Measurements from ENCODE around the gene MUC7.

MUC7 gene

GRCh38 chr4:70471897-70472296 is at the start of gene MUC7:
Gene MUC7 (plus strand): TSS chr4:70472197. CDS start chr4:70474022, 1,825 bp downstream.
- TF ChIP-seq CTCF (IDR thresholded peaks at IDR 0.05; ENCODE audit: low read depth, low read length, missing control alignments), result no peak
- no peak for DNase-seq (ENCODE audit: low read depth)
- in situ Hi-C loops (cut with HindIII; ENCODE audit: low sequenced_read_pairs), result no loop called here
- no peak within 1 kb of the TSS for H3K4me3 ChIP-seq (ENCODE audit: low read depth, low read length)

DNA sequence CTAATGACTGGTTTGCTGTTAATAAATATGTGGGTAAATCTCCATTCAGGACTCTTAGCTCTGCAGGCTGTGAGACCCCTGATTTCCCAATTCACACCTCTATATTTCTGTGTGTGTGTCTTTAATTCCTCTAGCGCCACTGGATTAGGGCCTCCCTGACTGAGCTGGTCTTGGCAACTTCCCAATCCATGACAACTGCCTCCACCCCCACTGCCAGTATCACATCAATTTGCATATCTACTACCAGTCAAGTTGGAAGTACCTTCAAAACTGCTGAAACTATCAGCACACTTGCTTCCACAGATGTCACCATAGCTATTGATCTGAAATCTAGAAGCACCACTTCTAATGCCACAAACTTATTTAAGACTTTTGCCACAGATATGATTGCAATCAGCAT is 46.7 kb upstream of the MUC7 start:
- in situ Hi-C loops (cut with HindIII; ENCODE audit: low sequenced_read_pairs), result no loop called here
- no peak for TF ChIP-seq CTCF (IDR thresholded peaks at IDR 0.05; ENCODE audit: low read depth, low read length, missing control alignments)
- H3K4me3 ChIP-seq (ENCODE audit: low read depth, low read length), result no peak overlapping the region
- DNase-seq (ENCODE audit: low read depth), result no peak

GRCh38 chr4:70426789-70427188 is 45.2 kb upstream of the MUC7 start:
- in situ Hi-C loops (cut with HindIII; ENCODE audit: low sequenced_read_pairs), result no loop called here
- TF ChIP-seq CTCF (IDR thresholded peaks at IDR 0.05; ENCODE audit: low read depth, low read length, missing control alignments), result no peak
- no peak for DNase-seq (ENCODE audit: low read depth)
- no peak overlapping the region for H3K4me3 ChIP-seq (ENCODE audit: low read depth, low read length)

DNA sequence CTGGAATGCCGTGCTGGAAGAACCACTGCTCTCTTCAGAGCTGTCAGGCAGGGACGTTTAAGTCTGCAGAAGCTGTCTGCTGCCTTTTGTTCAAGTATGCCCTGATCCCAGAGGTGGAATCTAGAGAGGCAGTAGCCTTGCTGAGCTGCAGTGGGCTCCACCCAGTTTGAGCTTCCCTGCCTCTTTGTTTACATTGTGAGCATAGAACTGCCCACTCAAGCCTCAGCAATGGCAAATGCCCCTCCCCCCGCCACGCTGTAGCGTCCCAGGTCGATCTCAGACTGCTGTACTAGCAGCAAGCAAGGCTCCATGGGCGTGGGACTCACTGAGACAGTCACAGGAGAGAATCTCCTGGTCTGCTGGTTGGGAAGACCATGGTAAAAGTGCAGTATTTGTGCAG is 34.8 kb upstream of the MUC7 start:
- no peak overlapping the region for H3K4me3 ChIP-seq (ENCODE audit: low read depth, low read length)
- in situ Hi-C loops (cut with HindIII; ENCODE audit: low sequenced_read_pairs), result no loop called here
- TF ChIP-seq CTCF (IDR thresholded peaks at IDR 0.05; ENCODE audit: low read depth, low read length, missing control alignments), result no peak
- DNase-seq (ENCODE audit: low read depth), result no peak

GRCh38 chr4:70442474-70442873 is 29.5 kb upstream of the MUC7 start:
- no peak for TF ChIP-seq CTCF (IDR thresholded peaks at IDR 0.05; ENCODE audit: low read depth, low read length, missing control alignments)
- H3K4me3 ChIP-seq (ENCODE audit: low read depth, low read length), result no peak overlapping the region
- in situ Hi-C loops (cut with HindIII; ENCODE audit: low sequenced_read_pairs), result no loop called here
- DNase-seq (ENCODE audit: low read depth), result no peak

- no peak overlapping the region for H3K4me3 ChIP-seq (ENCODE audit: low read depth, low read length)
- in situ Hi-C loops (cut with HindIII; ENCODE audit: low sequenced_read_pairs), result no loop called here
- DNase-seq (ENCODE audit: low read depth), result no peak
- no peak for TF ChIP-seq CTCF (IDR thresholded peaks at IDR 0.05; ENCODE audit: low read depth, low read length, missing control alignments)
Observed at GRCh38 chr4:70443329-70443728, 28.7 kb upstream of the MUC7 start.

DNA sequence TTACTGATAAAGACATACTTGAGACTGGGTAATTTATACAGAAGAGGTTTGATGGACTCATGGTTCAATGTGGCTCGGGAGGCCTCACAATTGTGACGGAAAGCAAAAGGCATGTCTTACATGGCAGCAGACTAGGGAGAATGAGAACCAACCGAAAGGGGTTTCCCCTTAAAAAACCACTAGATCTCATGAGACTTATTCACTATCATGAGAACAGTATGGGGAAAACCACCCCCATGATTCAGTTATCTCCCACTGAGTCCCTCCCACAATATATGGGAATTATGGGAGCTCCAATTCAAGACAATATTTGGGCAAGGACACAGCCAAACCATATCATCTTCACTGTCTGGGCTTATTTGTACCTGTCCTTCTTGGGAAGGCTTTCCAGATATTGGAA is 22.8 kb upstream of the MUC7 start:
- no peak for TF ChIP-seq CTCF (IDR thresholded peaks at IDR 0.05; ENCODE audit: low read depth, low read length, missing control alignments)
- in situ Hi-C loops (cut with HindIII; ENCODE audit: low sequenced_read_pairs), result no loop called here
- no peak overlapping the region for H3K4me3 ChIP-seq (ENCODE audit: low read depth, low read length)
- DNase-seq (ENCODE audit: low read depth), result no peak

All from astrocyte of the cerebellum (primary cell).